ENCODE results near the gene DDX11.
"Not testable (repeated sequence)": the region's sequence is repeated elsewhere in the genome, so short reads cannot be mapped to it uniquely, and the experiment has no call there.

DDX11 gene

GRCh38 chr12:31070971-31071740 is 2.5 kb upstream of the DDX11 start:
- not testable (repeated sequence) for DNase-seq

- DNase-seq: not testable (repeated sequence)
These were observed 698 bp upstream of the DDX11 start for GRCh38 chr12:31072962-31073361.

- not testable (repeated sequence) for DNase-seq
These were observed 744 bp downstream of the DDX11 start for GRCh38 chr12:31074333-31074874.

GRCh38 chr12:31076150-31076549 is 2.5 kb downstream of the DDX11 start:
- DNase-seq: not testable (repeated sequence)

- DNase-seq: not testable (repeated sequence)
These were observed 3.4 kb downstream of the DDX11 start for GRCh38 chr12:31077095-31077494.

- not testable (repeated sequence) for DNase-seq
These were observed 4.3 kb downstream of the DDX11 start for GRCh38 chr12:31077998-31078397.

GRCh38 chr12:31079421-31079820 is 5.8 kb downstream of the DDX11 start:
- DNase-seq: not testable (repeated sequence)

GRCh38 chr12:31080221-31080620 is 6.6 kb downstream of the DDX11 start:
- DNase-seq: not testable (repeated sequence)

- DNase-seq: not testable (repeated sequence)
These were observed 7.6 kb downstream of the DDX11 start for GRCh38 chr12:31081274-31081673.

GRCh38 chr12:31084241-31084640 is 10.6 kb downstream of the DDX11 start:
- DNase-seq: not testable (repeated sequence)

- not testable (repeated sequence) for DNase-seq
These were observed 12.4 kb downstream of the DDX11 start for GRCh38 chr12:31086032-31086431.

- not testable (repeated sequence) for DNase-seq
These were observed 13.8 kb downstream of the DDX11 start for GRCh38 chr12:31087486-31087885.

GRCh38 chr12:31087956-31088355 is 14.3 kb downstream of the DDX11 start:
- not testable (repeated sequence) for DNase-seq

- DNase-seq: no peak
These were observed 15.4 kb downstream of the DDX11 start for GRCh38 chr12:31089072-31089471.

GRCh38 chr12:31091629-31092028 is 18.0 kb downstream of the DDX11 start:
- not testable (repeated sequence) for DNase-seq

- not testable (repeated sequence) for DNase-seq
These were observed 19.1 kb downstream of the DDX11 start for GRCh38 chr12:31092718-31093117.

GRCh38 chr12:31095080-31095860 is 21.6 kb downstream of the DDX11 start:
- not testable (repeated sequence) for DNase-seq

GRCh38 chr12:31096251-31097065 is 22.8 kb downstream of the DDX11 start:
- DNase-seq: not testable (repeated sequence)

GRCh38 chr12:31097819-31098218 is 24.2 kb downstream of the DDX11 start:
- DNase-seq: not testable (repeated sequence)

- DNase-seq: not testable (repeated sequence)
These were observed 24.7 kb downstream of the DDX11 start for GRCh38 chr12:31098363-31098762.

GRCh38 chr12:31098771-31099170 is 25.1 kb downstream of the DDX11 start:
- not testable (repeated sequence) for DNase-seq

- DNase-seq: not testable (repeated sequence)
These were observed 25.8 kb downstream of the DDX11 start for GRCh38 chr12:31099434-31099833.
